Stomach (tissue), 9 donors: Measurements from ENCODE around the gene ERF. TPM values are rescaled to one million over a fixed set of nuclear protein-coding genes. Genes with fewer than 3 reads are reported as not detected.

ENCODE experiments used
- DNase-seq, 2 donors: peaks; one replicate each; pipeline versions ENCODE4 v3.0.0 to v3.0.0-alpha.2; 2013 to 2019
- H3K27ac ChIP-seq, 5 donors: fragments of 200-600 bp in 4 of 5; sonication (generic) in 4 of 5; one replicate each; pipeline ENCODE4 v1.5.1; 2013 to 2019; ENCODE audit warnings: mild to moderate bottlenecking in 1 of 5, moderate library complexity in 1 of 5
- H3K27me3 ChIP-seq, 3 donors: fragments of 200-600 bp; sonication (generic); one replicate each; pipeline ENCODE4 v1.5.1; 2017 to 2019; ENCODE audit warnings: mixed run types in 1 of 3
- H3K36me3 ChIP-seq, 4 donors: fragments of 200-600 bp; sonication (generic); 1 replicate in 3 of 4; 2 replicates in 1 of 4; pipeline ENCODE4 v1.5.1; 2016 to 2019
- H3K4me1 ChIP-seq, 4 donors: fragments of 200-600 bp; sonication (generic); one replicate each; pipeline ENCODE4 v1.5.1; 2016 to 2019
- H3K4me3 ChIP-seq, 4 donors: fragments of 200-600 bp; sonication (generic) in 3 of 4; one replicate each; pipeline ENCODE4 v1.5.1; 2016 to 2019; ENCODE audit warnings: mild to moderate bottlenecking in 1 of 4
- H3K9me3 ChIP-seq, 4 donors: fragments of 200-600 bp; sonication (generic); one replicate each; pipeline ENCODE4 v1.5.1; 2016 to 2019
- CTCF ChIP-seq, 7 experiments: fragments of 450-650 bp in 4 of 7; fragments of 200-600 bp in 3 of 7; sonication (generic) in 3 of 7; IDR thresholded peaks; one replicate each; pipeline ENCODE4 v1.5.1; 2016 to 2019; ENCODE audit warnings: antibody characterized with exemption in 7 of 7, control low read depth in 2 of 7, mild to moderate bottlenecking in 1 of 7
- EP300 ChIP-seq: sonication (generic); formaldehyde crosslinking; IDR thresholded peaks from one replicate; pipeline ENCODE4 v1.6.1; 2017; ENCODE audit warnings: antibody characterized with exemption
- POLR2A ChIP-seq, 4 donors: fragments of 450-650 bp; IDR thresholded peaks; one replicate each; pipeline ENCODE4 v1.6.1; 2016; ENCODE audit warnings: antibody characterized with exemption in 4 of 4, control low read depth in 2 of 4, mild to moderate bottlenecking in 1 of 4, moderate library complexity in 1 of 4
- POLR2AphosphoS5 ChIP-seq, 3 donors: sonication (generic); formaldehyde crosslinking; IDR thresholded peaks; one replicate each; pipeline ENCODE4 v1.6.1; 2016; ENCODE audit warnings: antibody characterized with exemption in 3 of 3
- WGBS, 5 donors: extraction: QIAGEN DNeasy Blood & Tissue Kit in 3 of 5; methylation state at CpG; one replicate each; pipeline versions ENCODE4 v1.1.5 to v1.1.7; 2013 to 2018; 5-methylcytosine and 5-hydroxymethylcytosine counted together
- intact Hi-C: fragments of 100-400 bp; cut with DNase I; formaldehyde crosslinking; loops from one replicate; pipeline ENCODE4 v1.15.1; 2023; ENCODE audit warnings: low total_unique reads
- polyA plus RNA-seq, 3 donors: library from polyadenylated mRNA; stranded (reverse); fragments of 200-250 nt; gene quantifications; one replicate each; pipeline ENCODE4 v1.2.3, GENCODE V29; 2013
- total RNA-seq, 5 donors: library from RNA; depleted of rRNA; stranded (reverse); fragments of >200 nt; gene quantifications; one replicate each; pipeline versions ENCODE4 v1.1.0 to v1.2.3, GENCODE V29; 2014 to 2016
- donor health status: healthy with polysubstance abuse.
- donor health status: Bipolar disorder and iron deficiency.
- donor health status: healthy.

ERF gene
- total and polyA plus RNA-seq, 8 donors, result 11.6 to 118 (median 30.8) TPM

GRCh38 chr19:42294471-42295137 lies 39.7 kb upstream of the ERF start:
- WGBS, 5 donors, result 80 to 88% (median 82%) methylated on average over 17 to 24 of the region's 24 CpGs
- H3K9me3 ChIP-seq, result no peaks in the 10 kb centered on the region
- H3K27ac ChIP-seq, result no peak overlapping the region
- peaks cover 0 to 40% (median 22%) of the 10 kb centered on the region in 4 donors for H3K4me1 ChIP-seq
- peaks cover 49 to 72% (median 59%) of the 10 kb centered on the region in 4 donors for H3K36me3 ChIP-seq
- no peaks in the 10 kb centered on the region for H3K27me3 ChIP-seq
- TF ChIP-seq POLR2A (IDR thresholded peaks at IDR 0.05) (no peak), POLR2AphosphoS5 (IDR thresholded peaks at IDR 0.05) (no peak), CTCF (IDR thresholded peaks at IDR 0.05) (no peak), EP300 (no peak)
- no peak for DNase-seq
- intact Hi-C loops, result no loop called here
- H3K4me3 ChIP-seq, result no peak overlapping the region

- H3K4me3 ChIP-seq, result no peak overlapping the region
- no peaks in the 10 kb centered on the region for H3K9me3 ChIP-seq
- H3K36me3 ChIP-seq, result peaks cover 55 to 78% (median 65%) of the 10 kb centered on the region in 4 donors
- DNase-seq, result no peak
- intact Hi-C loops, result no loop called here
- no peak overlapping the region for H3K27ac ChIP-seq
- H3K4me1 ChIP-seq, result peaks cover 0 to 44% (median 22%) of the 10 kb centered on the region in 4 donors
- TF ChIP-seq POLR2A (IDR thresholded peaks at IDR 0.05) (no peak), POLR2AphosphoS5 (IDR thresholded peaks at IDR 0.05) (no peak), EP300 (no peak), CTCF (IDR thresholded peaks at IDR 0.05) (no peak)
- H3K27me3 ChIP-seq, result no peaks in the 10 kb centered on the region
- 90 to 95% (median 93%) methylated on average over 10 to 15 of the region's 15 CpGs for WGBS, 5 donors
Measured at GRCh38 chr19:42293948-42294347, 39.0 kb upstream of the ERF start.

- H3K4me3 ChIP-seq, result no peak overlapping the region
- intact Hi-C loops, result no loop called here
- WGBS, 5 donors, result 83 to 96% (median 86%) methylated on average over 4 to 17 of the region's 17 CpGs
- H3K36me3 ChIP-seq, result peaks cover 59 to 83% (median 69%) of the 10 kb centered on the region in 4 donors
- no peaks in the 10 kb centered on the region for H3K27me3 ChIP-seq
- peaks cover 0 to 44% (median 22%) of the 10 kb centered on the region in 4 donors for H3K4me1 ChIP-seq
- TF ChIP-seq POLR2AphosphoS5 (IDR thresholded peaks at IDR 0.05) (no peak), CTCF (IDR thresholded peaks at IDR 0.05) (no peak), EP300 (no peak), POLR2A (IDR thresholded peaks at IDR 0.05) (no peak)
- DNase-seq, result no peak
- no peak overlapping the region for H3K27ac ChIP-seq
- no peaks in the 10 kb centered on the region for H3K9me3 ChIP-seq
Measured at GRCh38 chr19:42293540-42293939, 38.6 kb upstream of the ERF start.

GRCh38 chr19:42292963-42293362 lies 38.0 kb upstream of the ERF start:
- Histone ChIP-seq H3K36me3 (peaks cover 65 to 88% (median 75%) of the 10 kb centered on the region in 4 donors), H3K4me1 (peaks cover 0 to 44% (median 20%) of the 10 kb centered on the region in 4 donors), H3K27me3 (no peaks in the 10 kb centered on the region), H3K9me3 (no peaks in the 10 kb centered on the region), H3K4me3 (no peak overlapping the region), H3K27ac (no peak overlapping the region)
- TF ChIP-seq POLR2A (IDR thresholded peaks at IDR 0.05) (no peak), POLR2AphosphoS5 (IDR thresholded peaks at IDR 0.05) (no peak), EP300 (no peak), CTCF (IDR thresholded peaks at IDR 0.05) (no peak)
- intact Hi-C loops, result no loop called here
- no peak for DNase-seq
- 80 to 94% (median 91%) methylated on average over 1 to 14 of the region's 14 CpGs for whole genome bisulfite sequencing, 5 donors
